H1 (cell line): ENCODE results near the gene STX8. TPM values are rescaled to one million over a fixed set of nuclear protein-coding genes. Genes with fewer than 3 reads are reported as not detected.

Experiments
- ATF3 ChIP-seq: IDR thresholded peaks from 2 replicates; pipeline ENCODE4 v1.6.1; 2011; ENCODE audit warnings: low read depth, mild to moderate bottlenecking, low read length; ENCODE audit not compliant: insufficient read depth
- POLR2A ChIP-seq, 2 experiments: IDR thresholded peaks; 1 replicate in 1 of 2; 2 replicates in 1 of 2; pipeline ENCODE4 v1.6.1; 2011; ENCODE audit warnings: low read depth in 2 of 2, low read length in 2 of 2, mild to moderate bottlenecking in 2 of 2; ENCODE audit errors: control extremely low read depth in 1 of 2
- SUZ12 ChIP-seq: fragments of 200-600 bp; sonication (generic); IDR thresholded peaks from 2 replicates; pipeline ENCODE4 v1.6.1; 2012; ENCODE audit warnings: mild to moderate bottlenecking, inconsistent platforms, low read length, moderate library complexity, mixed read lengths
- polyA plus RNA-seq, 7 experiments: library from polyadenylated mRNA; depleted of rRNA in 3 of 7; stranded (reverse) in 5 of 7; unstranded in 2 of 7; fragments of >200 nt in 5 of 7; fragments of 200-250 nt in 2 of 7; gene quantifications; 1 replicate in 5 of 7; 2 replicates in 1 of 7; 4 replicates in 1 of 7; pipeline versions ENCODE4 v1.2.1 to v1.2.3, GENCODE V29; 2011 to 2013; ENCODE audit warnings: missing spikeins in 2 of 7, mixed read lengths in 2 of 7
- total RNA-seq: library from RNA; stranded (reverse); fragmentation: NEBNext Ultra II Directional; extraction: Animal tissue kit (Norgen Biotek cat#: 25700); gene quantifications from 2 replicates; pipeline ENCODE4 v1.2.1, GENCODE V29; 2021

Gene STX8
- total and polyA plus RNA-seq, 2 of the 8 experiments (the other 6 are each of a cell fraction or from before 2014, with no cell fraction given): 22.8 to 42.5 TPM

GRCh38 chr17:9270921-9271320, 304.7 kb downstream of the STX8 start (continued):
- TF ChIP-seq POLR2A (IDR thresholded peaks at IDR 0.05; ENCODE audit: control extremely low read depth in 1 of 2, low read depth in 2 of 2, low read length in 2 of 2) (no peak), ATF3 (no peak), SUZ12 (no peak)
